ENCODE measurements around the gene MIX23.

The MIX23 gene

DNA sequence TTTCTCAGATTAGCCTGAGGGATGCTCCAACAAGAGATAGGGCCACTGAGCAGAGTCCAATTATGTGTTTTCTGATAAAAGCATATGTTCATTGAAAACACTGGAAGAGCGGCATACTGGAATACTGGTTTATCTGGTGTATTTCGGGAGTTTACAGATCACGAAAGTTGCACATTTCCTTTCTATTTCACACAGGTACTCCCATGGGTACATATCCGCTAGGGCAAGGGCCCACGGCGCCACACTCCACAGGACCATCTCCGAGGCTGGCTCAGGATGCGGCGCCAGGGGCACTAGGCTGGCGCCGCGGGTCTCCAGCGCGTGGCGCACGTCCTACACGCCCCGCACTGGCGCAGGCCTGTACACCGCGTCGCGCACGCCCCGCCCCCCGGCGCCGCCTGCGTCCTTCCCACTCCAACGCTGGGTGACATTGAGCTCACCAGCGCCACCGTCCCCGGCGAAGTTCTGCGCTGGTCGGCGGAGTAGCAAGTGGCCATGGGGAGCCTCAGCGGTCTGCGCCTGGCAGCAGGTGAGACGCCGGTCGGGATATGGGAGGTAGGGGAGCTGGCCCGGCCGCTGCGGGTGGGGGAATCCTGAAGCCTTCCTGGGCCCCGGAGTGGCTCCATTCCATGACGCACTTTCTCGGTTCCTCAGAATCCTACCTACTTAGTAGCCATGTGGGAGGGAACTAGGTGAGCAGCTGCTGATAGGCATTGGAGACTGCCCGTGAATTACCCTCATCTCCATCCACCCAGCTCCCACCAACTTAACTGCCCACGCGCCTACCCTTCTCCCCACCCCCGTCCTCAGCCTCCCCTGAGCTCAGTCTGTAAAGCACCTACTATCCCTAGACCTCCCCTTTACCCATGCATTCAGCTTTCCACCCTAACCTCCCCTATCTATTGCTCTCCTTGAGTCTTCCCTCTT, 1.0 kb upstream of the MIX23 start, which contains the start of gene FAM162A:
FAM162A (plus strand) TSS at position 412 of the 927 bp plus-strand sequence; CDS start at position 496, 84 bp downstream.
- TF ChIP-seq GATA1 (IDR thresholded peaks at IDR 0.05; ENCODE audit: low read depth, low read length) (no peak), POLR2A (IDR thresholded peaks at IDR 0.05; ENCODE audit: low read length) (peak; percentile 80)
- peak; percentile 96 to 98 for DNase-seq

DNA sequence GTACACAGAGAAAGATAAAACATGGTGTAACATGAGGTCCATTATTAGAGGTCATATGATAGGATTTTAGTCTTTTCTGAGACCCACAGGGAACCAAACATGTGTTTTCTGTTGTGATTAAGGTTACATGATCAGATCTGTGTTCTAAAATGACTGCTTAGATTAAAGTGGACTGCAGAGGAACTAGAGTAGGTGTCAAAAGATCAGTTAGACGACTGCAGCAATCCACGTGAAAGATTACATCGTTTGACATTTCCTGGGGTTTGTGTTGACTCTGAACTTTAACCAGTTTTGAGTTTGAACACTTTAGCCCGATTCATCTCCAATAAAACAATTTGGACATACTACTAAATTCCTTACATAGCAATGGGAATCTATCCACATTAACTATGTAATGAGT, 5.1 kb downstream of the MIX23 start:
- DNase-seq, result no peak
- TF ChIP-seq GATA1 (IDR thresholded peaks at IDR 0.05; ENCODE audit: low read depth, low read length), result no peak
- TF ChIP-seq POLR2A (IDR thresholded peaks at IDR 0.05; ENCODE audit: low read length), result no peak

DNA sequence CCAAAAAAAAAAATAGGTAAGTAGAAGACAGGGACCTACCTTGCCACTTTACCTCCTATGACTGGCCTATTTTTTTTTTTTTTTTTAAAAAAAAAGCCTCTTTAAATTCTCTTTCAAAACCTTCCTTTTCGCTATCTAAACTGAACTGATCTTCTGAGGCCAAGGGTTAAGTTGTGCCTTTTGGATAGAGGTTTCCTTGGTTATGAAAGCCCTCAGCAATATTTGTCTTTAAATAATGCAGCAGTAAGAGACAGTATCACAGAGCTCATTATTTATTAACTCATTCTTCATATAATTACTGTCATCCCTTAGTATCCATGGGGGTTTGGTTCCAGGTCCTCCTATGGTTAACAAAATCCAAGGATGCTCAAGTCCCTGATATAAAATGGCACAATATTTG, 9.0 kb downstream of the MIX23 start:
- TF ChIP-seq GATA1 (IDR thresholded peaks at IDR 0.05; ENCODE audit: low read depth, low read length) (no peak), POLR2A (IDR thresholded peaks at IDR 0.05; ENCODE audit: low read length) (no peak)
- no peak for DNase-seq

- no peak for TF ChIP-seq POLR2A (IDR thresholded peaks at IDR 0.05; ENCODE audit: low read length)
- TF ChIP-seq GATA1 (IDR thresholded peaks at IDR 0.05; ENCODE audit: low read depth, low read length), result no peak
- no peak for DNase-seq
Measured at GRCh38 chr3:122366379-122366749, 16.7 kb downstream of the MIX23 start.

GRCh38 chr3:122365582-122366378, 17.3 kb downstream of the MIX23 start:
- peak; percentile 9 to 37 for DNase-seq

DNA sequence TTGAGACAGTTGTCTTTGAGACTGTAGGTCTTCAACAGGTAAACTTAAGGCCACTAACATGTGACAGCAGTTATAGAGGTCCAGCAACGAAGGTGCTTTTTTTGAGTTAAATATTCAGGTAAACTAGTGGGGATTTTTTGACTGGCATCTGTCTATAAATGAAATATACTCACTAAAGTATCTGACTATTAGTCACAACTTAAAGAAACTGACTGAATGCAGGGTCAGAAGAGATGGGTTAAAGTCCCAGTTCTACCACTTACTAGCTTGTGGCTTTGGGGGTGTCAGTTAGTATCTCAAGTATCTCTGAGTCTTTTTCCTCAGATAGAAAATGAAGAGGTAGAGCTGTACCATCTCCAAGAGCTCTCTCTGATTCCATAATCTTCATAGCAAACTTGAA, 18.0 kb downstream of the MIX23 start:
- no peak for DNase-seq
- TF ChIP-seq GATA1 (IDR thresholded peaks at IDR 0.05; ENCODE audit: low read depth, low read length) (no peak), POLR2A (IDR thresholded peaks at IDR 0.05; ENCODE audit: low read length) (no peak)

DNA sequence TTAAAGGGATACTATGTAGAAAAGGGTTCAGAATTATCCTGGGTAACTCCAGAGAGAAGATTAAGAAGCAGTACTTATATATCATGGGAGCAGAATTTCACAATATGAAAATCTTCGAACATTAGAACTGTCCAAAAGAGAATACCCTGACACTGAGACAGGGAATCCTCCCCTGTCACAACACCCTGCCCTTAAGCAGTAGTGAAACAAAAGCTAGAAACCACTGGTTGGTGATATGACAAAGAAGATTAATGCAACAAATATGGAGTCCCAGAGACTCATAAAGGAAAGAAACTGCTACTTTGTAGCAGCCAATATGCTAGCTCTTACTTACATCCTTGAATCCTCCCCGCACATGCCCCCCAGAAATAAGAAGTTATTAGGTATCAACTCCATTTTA, 18.5 kb downstream of the MIX23 start:
- no peak for TF ChIP-seq POLR2A (IDR thresholded peaks at IDR 0.05; ENCODE audit: low read length)
- TF ChIP-seq GATA1 (IDR thresholded peaks at IDR 0.05; ENCODE audit: low read depth, low read length), result no peak
- DNase-seq, result no peak

DNA sequence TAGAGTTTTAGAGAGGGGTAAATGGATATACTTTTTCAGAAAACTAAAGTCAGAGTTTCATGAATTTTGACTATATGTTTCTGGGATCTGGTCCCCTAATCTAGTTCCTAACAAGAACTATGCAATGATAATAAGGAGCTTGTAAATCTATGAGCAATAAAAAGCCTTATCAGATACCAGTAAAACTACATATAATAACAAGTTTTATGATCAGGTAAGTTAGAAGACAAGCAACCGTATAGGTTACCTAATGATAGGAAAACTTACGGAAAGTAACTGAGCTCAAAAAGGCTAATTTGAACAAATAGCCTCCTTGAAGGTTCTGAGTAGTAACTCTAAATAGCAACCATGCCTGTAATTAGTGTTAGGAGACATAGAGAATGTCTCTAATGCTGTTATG, 21.0 kb downstream of the MIX23 start:
- no peak for DNase-seq
- TF ChIP-seq GATA1 (IDR thresholded peaks at IDR 0.05; ENCODE audit: low read depth, low read length), result no peak
- no peak for TF ChIP-seq POLR2A (IDR thresholded peaks at IDR 0.05; ENCODE audit: low read length)

- TF ChIP-seq POLR2A (IDR thresholded peaks at IDR 0.05; ENCODE audit: low read length), result no peak
- TF ChIP-seq GATA1 (IDR thresholded peaks at IDR 0.05; ENCODE audit: low read depth, low read length), result no peak
- DNase-seq, result peak in 1 of 2 experiments; percentile 10
Measured at GRCh38 chr3:122358703-122359032, 24.4 kb downstream of the MIX23 start.

- DNase-seq, result peak in 1 of 2 experiments; percentile 41
Measured at GRCh38 chr3:122357828-122358702, 25.0 kb downstream of the MIX23 start.

GRCh38 chr3:122356402-122356801, 26.6 kb downstream of the MIX23 start:
- TF ChIP-seq GATA1 (IDR thresholded peaks at IDR 0.05; ENCODE audit: low read depth, low read length) (no peak), POLR2A (IDR thresholded peaks at IDR 0.05; ENCODE audit: low read length) (no peak)
- DNase-seq, result peak; percentile 43 to 52

More at GRCh38 chr3:122357828-122358702, 25.0 kb downstream of the MIX23 start:
- no peak for TF ChIP-seq GATA1 (IDR thresholded peaks at IDR 0.05; ENCODE audit: low read depth, low read length)
- TF ChIP-seq POLR2A (IDR thresholded peaks at IDR 0.05; ENCODE audit: low read length), result no peak

- TF ChIP-seq GATA1 (IDR thresholded peaks at IDR 0.05; ENCODE audit: low read depth, low read length), result no peak
- no peak for TF ChIP-seq POLR2A (IDR thresholded peaks at IDR 0.05; ENCODE audit: low read length)
- peak; percentile 53 to 85 for DNase-seq
Measured at GRCh38 chr3:122355612-122356011, 27.4 kb downstream of the MIX23 start.

- peak in 1 of 2 experiments; percentile 44 for DNase-seq
- TF ChIP-seq POLR2A (IDR thresholded peaks at IDR 0.05; ENCODE audit: low read length) (no peak), GATA1 (IDR thresholded peaks at IDR 0.05; ENCODE audit: low read depth, low read length) (no peak)
Measured at GRCh38 chr3:122353893-122354401, 29.1 kb downstream of the MIX23 start.
